Activated T-helper 17 cell treated with anti-CD3 and anti-CD28 coated beads, Interleukin-2, amount 50 U/mL, for 72 hours (primary cell): ENCODE measurements around the gene ATP6V0E1. TPM values are rescaled to one million over a fixed set of nuclear protein-coding genes. Genes with fewer than 3 reads are reported as not detected.
"Not testable (repeated sequence)": the region's sequence is repeated elsewhere in the genome, so short reads cannot be mapped to it uniquely, and the experiment has no call there.

Experiments used
- ATAC-seq: fragments of 150-1000 bp; cut with Tn5 transposase; replicated peaks from 2 replicates; pipeline ENCODE4 v1.10.0; 2021; ENCODE audit warnings: mild to moderate bottlenecking, moderate library complexity
- H3K27ac Mint-ChIP-seq: one replicate; pipeline ENCODE4 v1.8.0; 2022; ENCODE audit warnings: mixed read lengths
- H3K27me3 Mint-ChIP-seq: one replicate; pipeline ENCODE4 v1.8.0; 2022; ENCODE audit warnings: mixed read lengths
- H3K36me3 Mint-ChIP-seq: one replicate; pipeline ENCODE4 v1.8.0; 2022; ENCODE audit warnings: low read depth, mild to moderate bottlenecking, mixed read lengths
- H3K4me1 Mint-ChIP-seq: one replicate; pipeline ENCODE4 v1.8.0; 2022; ENCODE audit warnings: mixed read lengths
- H3K4me3 Mint-ChIP-seq: one replicate; pipeline ENCODE4 v1.8.0; 2022; ENCODE audit warnings: mild to moderate bottlenecking, mixed read lengths
- H3K9me3 Mint-ChIP-seq: one replicate; pipeline ENCODE4 v1.8.0; 2022; ENCODE audit warnings: mixed read lengths
- total RNA-seq, 2 donors: library from RNA; stranded (reverse); gene quantifications; one replicate each; pipeline ENCODE4 v1.2.3, GENCODE V29; 2022

ATP6V0E1 gene
- total RNA-seq, 2 donors from 2014 or later = 123 to 163 TPM

- ATAC-seq = not testable (repeated sequence)
These were observed 92.9 kb downstream of the ATP6V0E1 start for GRCh38 chr5:173076471-173076870.

GRCh38 chr5:173078878-173079277 is 95.3 kb downstream of the ATP6V0E1 start:
- no peaks in the 10 kb centered on the region for H3K27me3 Mint-ChIP-seq
- H3K36me3 Mint-ChIP-seq = peaks cover 37% of the 10 kb centered on the region
- H3K4me3 Mint-ChIP-seq = no peak overlapping the region
- no peak overlapping the region for H3K27ac Mint-ChIP-seq
- peaks cover 10% of the 10 kb centered on the region for H3K4me1 Mint-ChIP-seq
- ATAC-seq = no peak
- no peaks in the 10 kb centered on the region for H3K9me3 Mint-ChIP-seq

More at GRCh38 chr5:173076471-173076870, 92.9 kb downstream of the ATP6V0E1 start:
- H3K9me3 Mint-ChIP-seq, H3K27ac Mint-ChIP-seq, H3K27me3 Mint-ChIP-seq, H3K4me3 Mint-ChIP-seq: not testable (repeated sequence)
- peaks cover 17% of the 10 kb centered on the region for H3K4me1 Mint-ChIP-seq
- H3K36me3 Mint-ChIP-seq = peaks cover 18% of the 10 kb centered on the region

Other genes starting within 250 kb of the ATP6V0E1 start
- gene DUSP1, start 212.6 kb upstream of the ATP6V0E1 start, total RNA-seq = 10 to 100 TPM; 18.3 to 24.6 TPM
- gene ERGIC1, start 149.5 kb upstream of the ATP6V0E1 start, total RNA-seq = 10 to 100 TPM; 34.0 to 35.7 TPM
- gene RPL26L1, start 24.3 kb upstream of the ATP6V0E1 start, total RNA-seq = 10 to 100 TPM; 31.8 to 64.9 TPM
- gene CREBRF, start 72.6 kb downstream of the ATP6V0E1 start, total RNA-seq = 10 to 100 TPM; 10.5 to 29.5 TPM
- 10 to 100 TPM; 13.0 to 18.5 TPM for gene BNIP1, start 160.8 kb downstream of the ATP6V0E1 start, total RNA-seq